ENCODE results near the gene MDP1. TPM values are rescaled to one million over a fixed set of nuclear protein-coding genes. Genes with fewer than 3 reads are reported as not detected.
A peak's percentile ranks its signal among the peaks of the same experiment; 100 is the strongest.

MDP1 gene
- polyA plus RNA-seq, 1 of the 3 experiments (the other 2 are of a cell fraction): 36.7 TPM

GRCh38 chr14:24212924-24213865, 2.7 kb downstream of the MDP1 start, which contains the start of gene CHMP4A (continued):
- no peak for TF ChIP-seq EP300 (IDR thresholded peaks at IDR 0.05; ENCODE audit: borderline replicate concordance in 1 of 2, low read depth in 1 of 2, low read length in 1 of 2)
- no peak for TF ChIP-seq RCOR1 (IDR thresholded peaks at IDR 0.05; ENCODE audit: low read length)
- peak; percentile 94 for TF ChIP-seq ZBTB33 (IDR thresholded peaks at IDR 0.05; ENCODE audit: borderline replicate concordance, low read depth)
- peak; percentile 98 for TF ChIP-seq ELF1 (IDR thresholded peaks at IDR 0.05)
- TF ChIP-seq RFX5 (IDR thresholded peaks at IDR 0.05; ENCODE audit: low read length): 0 out of 2 replicates have a peak, but pooled peaks have one; percentile 32
- TF ChIP-seq RAD21 (IDR thresholded peaks at IDR 0.05; ENCODE audit: low read length): no peak
- TF ChIP-seq MXI1 (IDR thresholded peaks at IDR 0.05; ENCODE audit: low read depth, low read length): peak; percentile 79
- TF ChIP-seq USF1 (IDR thresholded peaks at IDR 0.05; ENCODE audit: borderline replicate concordance, low read depth): peak; percentile 96
- TF ChIP-seq MAX (IDR thresholded peaks at IDR 0.05; ENCODE audit: low read depth): peak; percentile 54; the same call in 1 of the 2 replicates
- no peak for TF ChIP-seq FOXM1 (IDR thresholded peaks at IDR 0.05; ENCODE audit: low read depth)
- no peak for TF ChIP-seq REST (IDR thresholded peaks at IDR 0.05; ENCODE audit: low read depth, low read length)
- peak; percentile 58 for TF ChIP-seq GABPA (IDR thresholded peaks at IDR 0.05; ENCODE audit: low read depth)
- TF ChIP-seq YY1 (IDR thresholded peaks at IDR 0.05; ENCODE audit: low read depth): peak; percentile 74
- TF ChIP-seq SMC3 (IDR thresholded peaks at IDR 0.05; ENCODE audit: low read depth, low read length): no peak
- peak; percentile 98 for TF ChIP-seq CHD2 (IDR thresholded peaks at IDR 0.05; ENCODE audit: low read length, partially characterized antibody)
- TF ChIP-seq TAF1 (IDR thresholded peaks at IDR 0.05; ENCODE audit: borderline replicate concordance, low read depth, low read length): peak; percentile 41
- TF ChIP-seq USF2 (IDR thresholded peaks at IDR 0.05; ENCODE audit: borderline replicate concordance, low read depth, low read length): peak; percentile 91
- no peak for TF ChIP-seq MEF2A (IDR thresholded peaks at IDR 0.05; ENCODE audit: borderline replicate concordance, low read depth)
- no peak for TF ChIP-seq NRF1 (IDR thresholded peaks at IDR 0.05; ENCODE audit: low read depth, low read length)
- no peak for TF ChIP-seq TEAD4 (IDR thresholded peaks at IDR 0.05; ENCODE audit: borderline replicate concordance, insufficient read depth)
- peak; percentile 40; the same call in 1 of the 2 replicates for TF ChIP-seq JUND (IDR thresholded peaks at IDR 0.05)
- TF ChIP-seq PBX3 (IDR thresholded peaks at IDR 0.05): peak; percentile 53
- TF ChIP-seq RXRA (IDR thresholded peaks at IDR 0.05; ENCODE audit: borderline replicate concordance, low read depth): no peak
- TF ChIP-seq NFIC (IDR thresholded peaks at IDR 0.05; ENCODE audit: borderline replicate concordance): 0 out of 2 replicates have a peak, but pooled peaks have one; percentile 5

Data from SK-N-SH (cell line).